ENCODE data around the gene SLC13A3. TPM values are rescaled to one million over a fixed set of nuclear protein-coding genes. Genes with fewer than 3 reads are reported as not detected.

The SLC13A3 gene
- total RNA-seq, 4 donors from 2014 or later, result 0.34 to 1.5 (median 1.0) TPM

GRCh38 chr20:46638898-46639274 lies 12.4 kb downstream of the SLC13A3 start:
- Histone ChIP-seq H3K4me1 (no peaks in the 10 kb centered on the region), H3K36me3 (no peaks in the 10 kb centered on the region), H3K27me3 (peaks cover 0 to 9% (median 0%) of the 10 kb centered on the region in 4 donors), H3K27ac (no peak overlapping the region), H3K4me3 (no peak overlapping the region), H3K9me3 (no peaks in the 10 kb centered on the region)
- intact Hi-C loops (cut with DNase I), result no loop called here
- 93 to 94% methylated on average over 3 of the region's 4 CpGs for WGBS, 2 donors
- TF ChIP-seq POLR2A (IDR thresholded peaks at IDR 0.05) (no peak), CTCF (IDR thresholded peaks at IDR 0.05) (no peak)
- no peak for DNase-seq

- intact Hi-C loops (cut with DNase I), result no loop called here
- Histone ChIP-seq H3K4me3 (no peak overlapping the region), H3K4me1 (no peaks in the 10 kb centered on the region), H3K27ac (no peak overlapping the region), H3K36me3 (no peaks in the 10 kb centered on the region), H3K27me3 (peaks cover 0 to 12% (median 0%) of the 10 kb centered on the region in 4 donors), H3K9me3 (no peaks in the 10 kb centered on the region)
- 71 to 86% methylated on average over 5 to 12 of the region's 18 CpGs for WGBS, 2 donors
- DNase-seq, result no peak
- TF ChIP-seq CTCF (IDR thresholded peaks at IDR 0.05) (no peak), POLR2A (IDR thresholded peaks at IDR 0.05) (no peak)
These were observed 12.9 kb downstream of the SLC13A3 start for GRCh38 chr20:46638134-46638897.

GRCh38 chr20:46637427-46638133 lies 13.7 kb downstream of the SLC13A3 start:
- H3K4me1 ChIP-seq, result no peaks in the 10 kb centered on the region
- peaks cover 0 to 12% (median 0%) of the 10 kb centered on the region in 4 donors for H3K27me3 ChIP-seq
- TF ChIP-seq POLR2A (IDR thresholded peaks at IDR 0.05), result no peak
- TF ChIP-seq CTCF (IDR thresholded peaks at IDR 0.05), result no peak
- 77 to 80% methylated on average over 3 to 4 of the region's 4 CpGs for WGBS, 2 donors
- H3K9me3 ChIP-seq, result no peaks in the 10 kb centered on the region
- no peak overlapping the region for H3K4me3 ChIP-seq
- intact Hi-C loops (cut with DNase I), result no loop called here
- no peaks in the 10 kb centered on the region for H3K36me3 ChIP-seq
- DNase-seq, result no peak
- H3K27ac ChIP-seq, result no peak overlapping the region

GRCh38 chr20:46637020-46637419 lies 14.2 kb downstream of the SLC13A3 start:
- intact Hi-C loops (cut with DNase I), result no loop called here
- Histone ChIP-seq H3K36me3 (no peaks in the 10 kb centered on the region), H3K4me3 (no peak overlapping the region), H3K27ac (no peak overlapping the region), H3K4me1 (no peaks in the 10 kb centered on the region), H3K27me3 (peaks cover 0 to 12% (median 0%) of the 10 kb centered on the region in 4 donors), H3K9me3 (no peaks in the 10 kb centered on the region)
- DNase-seq, result no peak
- WGBS, 2 donors, result 93 to 96% methylated on average over 3 to 8 of the region's 11 CpGs
- TF ChIP-seq POLR2A (IDR thresholded peaks at IDR 0.05), result no peak
- TF ChIP-seq CTCF (IDR thresholded peaks at IDR 0.05), result no peak

- DNase-seq, result no peak
- H3K27me3 ChIP-seq, result peaks cover 0 to 12% (median 0%) of the 10 kb centered on the region in 4 donors
- intact Hi-C loops (cut with DNase I), result no loop called here
- H3K4me3 ChIP-seq, result no peak overlapping the region
- no peak overlapping the region for H3K27ac ChIP-seq
- H3K36me3 ChIP-seq, result no peaks in the 10 kb centered on the region
- TF ChIP-seq POLR2A (IDR thresholded peaks at IDR 0.05) (no peak), CTCF (IDR thresholded peaks at IDR 0.05) (no peak)
- WGBS, 2 donors, result 87 to 89% methylated on average over 4 of the region's 4 CpGs
- peaks cover 0 to 1% (median 0%) of the 10 kb centered on the region in 3 donors for H3K4me1 ChIP-seq
- H3K9me3 ChIP-seq, result no peaks in the 10 kb centered on the region
These were observed 14.7 kb downstream of the SLC13A3 start for GRCh38 chr20:46636514-46636913.
